Measurements from ENCODE around the gene MTG2.

The MTG2 gene

GRCh38 chr20:62222972-62223371 lies 40.1 kb downstream of the MTG2 start:
- DNase-seq, result no peak

GRCh38 chr20:62223571-62223970 lies 40.7 kb downstream of the MTG2 start:
- no peak for DNase-seq

GRCh38 chr20:62224113-62224855 lies 41.5 kb downstream of the MTG2 start:
- no peak for DNase-seq

- DNase-seq, result no peak
Measured at GRCh38 chr20:62225026-62225425, 42.2 kb downstream of the MTG2 start.

- DNase-seq, result no peak
Measured at GRCh38 chr20:62225820-62226635, 43.2 kb downstream of the MTG2 start.

- no peak for DNase-seq
Measured at GRCh38 chr20:62226707-62227590, 44.1 kb downstream of the MTG2 start.

- no peak for DNase-seq
Measured at GRCh38 chr20:62227591-62227976, 44.8 kb downstream of the MTG2 start.

GRCh38 chr20:62227977-62228958 lies 45.4 kb downstream of the MTG2 start:
- no peak for DNase-seq

- DNase-seq, result no peak
Measured at GRCh38 chr20:62228982-62229545, 46.2 kb downstream of the MTG2 start.

- DNase-seq, result no peak
Measured at GRCh38 chr20:62229667-62230066, 46.8 kb downstream of the MTG2 start.

- DNase-seq, result no peak
Measured at GRCh38 chr20:62230276-62230675, 47.4 kb downstream of the MTG2 start.

GRCh38 chr20:62230696-62231095 lies 47.9 kb downstream of the MTG2 start:
- DNase-seq, result no peak

- DNase-seq, result no peak
Measured at GRCh38 chr20:62231292-62231691, 48.5 kb downstream of the MTG2 start.

GRCh38 chr20:62232194-62232593 lies 49.4 kb downstream of the MTG2 start:
- no peak for DNase-seq

GRCh38 chr20:62232770-62233645 lies 50.2 kb downstream of the MTG2 start:
- no peak for DNase-seq

- no peak for DNase-seq
Measured at GRCh38 chr20:62233684-62234083, 50.9 kb downstream of the MTG2 start.

- DNase-seq, result no peak
Measured at GRCh38 chr20:62234339-62234738, 51.5 kb downstream of the MTG2 start.

- DNase-seq, result no peak
Measured at GRCh38 chr20:62235001-62235776, 52.4 kb downstream of the MTG2 start.

- DNase-seq, result no peak
Measured at GRCh38 chr20:62235777-62236157, 52.9 kb downstream of the MTG2 start.

GRCh38 chr20:62236200-62236599 lies 53.4 kb downstream of the MTG2 start:
- DNase-seq, result no peak

All from NCI-H2107 (cell line).